DMS 273 (cell line): Measurements from ENCODE around the gene NDUFB5.
A peak's percentile ranks its signal among the peaks of the same experiment; 100 is the strongest.

ENCODE experiments used
- DNase-seq: peaks from one replicate; lab custom pipeline; 2025; ENCODE audit not compliant: unreplicated experiment; lab: John Stamatoyannopoulos, UW

Gene NDUFB5

GRCh38 chr3:179604321-179605078 is at the start of gene NDUFB5, which contains the start of gene MRPL47:
Gene NDUFB5, plus strand, starts transcription at chr3:179604794. Its CDS starts 22 bp downstream, at chr3:179604816.
Gene MRPL47, minus strand, starts transcription at chr3:179604638. Its CDS starts 14 bp downstream, at chr3:179604624.
- peak; percentile 99 for DNase-seq

GRCh38 chr3:179558742-179559364 is 45.7 kb upstream of the NDUFB5 start:
- DNase-seq, result peak; percentile 88

GRCh38 chr3:179560791-179561190 is 43.8 kb upstream of the NDUFB5 start:
- no peak for DNase-seq

GRCh38 chr3:179562591-179563270 is 41.9 kb upstream of the NDUFB5 start, which contains the start of gene ACTL6A:
Gene ACTL6A, plus strand, starts transcription at chr3:179562926. Its CDS starts 167 bp downstream, at chr3:179563093.
- peak; percentile 100 for DNase-seq

- peak; percentile 93 for DNase-seq
Observed at GRCh38 chr3:179563271-179563783, 41.3 kb upstream of the NDUFB5 start.

- DNase-seq, result no peak
Observed at GRCh38 chr3:179565496-179565895, 39.1 kb upstream of the NDUFB5 start.

- no peak for DNase-seq
Observed at GRCh38 chr3:179580992-179581391, 23.6 kb upstream of the NDUFB5 start.

- no peak for DNase-seq
Observed at GRCh38 chr3:179589143-179589542, 15.5 kb upstream of the NDUFB5 start.

GRCh38 chr3:179590669-179591068 is 13.9 kb upstream of the NDUFB5 start:
- DNase-seq, result no peak

- DNase-seq, result no peak
Observed at GRCh38 chr3:179591313-179591712, 13.3 kb upstream of the NDUFB5 start.

- DNase-seq, result no peak
Observed at GRCh38 chr3:179599531-179599930, 5.1 kb upstream of the NDUFB5 start.

GRCh38 chr3:179603321-179603720 is 1.3 kb upstream of the NDUFB5 start:
- no peak for DNase-seq

GRCh38 chr3:179603831-179604230 is 763 bp upstream of the NDUFB5 start:
- DNase-seq, result no peak

- DNase-seq, result no peak
Observed at GRCh38 chr3:179606534-179607085, 2.0 kb downstream of the NDUFB5 start.

- DNase-seq, result no peak
Observed at GRCh38 chr3:179608931-179609720, 4.5 kb downstream of the NDUFB5 start.

GRCh38 chr3:179610066-179610465 is 5.5 kb downstream of the NDUFB5 start:
- no peak for DNase-seq

GRCh38 chr3:179613807-179614206 is 9.2 kb downstream of the NDUFB5 start:
- DNase-seq, result no peak

GRCh38 chr3:179615458-179616173 is 11.0 kb downstream of the NDUFB5 start:
- peak; percentile 29 for DNase-seq

- no peak for DNase-seq
Observed at GRCh38 chr3:179622023-179622422, 17.4 kb downstream of the NDUFB5 start.

GRCh38 chr3:179624451-179624850 is 19.9 kb downstream of the NDUFB5 start:
- DNase-seq, result no peak
